ENCODE results near the gene EVA1A. TPM values are rescaled to one million over a fixed set of nuclear protein-coding genes. Genes with fewer than 3 reads are reported as not detected.

The EVA1A gene
- total and polyA plus RNA-seq, 2 experiments from 2014 or later: 126 to 145 TPM

DNA sequence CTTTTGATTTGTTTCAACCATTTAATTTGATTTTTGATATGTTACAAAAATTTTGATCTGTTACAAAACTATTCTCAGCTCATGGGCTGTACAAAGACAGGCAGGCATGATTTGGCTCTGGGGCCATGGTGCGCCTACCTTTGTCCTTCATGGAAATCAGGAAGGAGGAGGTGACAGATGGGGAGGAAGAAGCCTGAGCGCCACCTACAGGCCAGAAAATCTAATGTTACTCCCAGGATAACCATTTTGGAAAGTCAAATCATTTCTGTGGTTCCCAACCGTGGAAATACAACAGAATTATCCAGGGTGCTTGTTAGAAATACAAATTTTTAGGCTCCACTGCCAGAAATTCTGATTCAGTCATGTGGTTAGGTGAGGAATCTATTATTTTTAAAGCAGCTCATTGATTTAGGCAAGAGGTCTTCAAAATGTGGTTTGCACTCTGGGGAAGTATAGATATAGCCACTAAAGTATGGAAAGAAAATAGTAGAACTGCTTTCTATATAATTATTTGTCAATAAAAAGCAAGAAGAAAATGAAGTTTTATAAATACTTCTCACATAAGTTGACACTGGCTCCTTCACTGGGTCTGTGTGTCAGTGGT is 93.9 kb downstream of the EVA1A start:
- in situ Hi-C loops (cut with MboI): loop anchor here (5.0 kb wide), 1 partner anchor 160 kb away; no protein-coding TSS in a partner anchor
- H3K9ac ChIP-seq: no peak overlapping the region
- DNase-seq: peak; percentile 56

DNA sequence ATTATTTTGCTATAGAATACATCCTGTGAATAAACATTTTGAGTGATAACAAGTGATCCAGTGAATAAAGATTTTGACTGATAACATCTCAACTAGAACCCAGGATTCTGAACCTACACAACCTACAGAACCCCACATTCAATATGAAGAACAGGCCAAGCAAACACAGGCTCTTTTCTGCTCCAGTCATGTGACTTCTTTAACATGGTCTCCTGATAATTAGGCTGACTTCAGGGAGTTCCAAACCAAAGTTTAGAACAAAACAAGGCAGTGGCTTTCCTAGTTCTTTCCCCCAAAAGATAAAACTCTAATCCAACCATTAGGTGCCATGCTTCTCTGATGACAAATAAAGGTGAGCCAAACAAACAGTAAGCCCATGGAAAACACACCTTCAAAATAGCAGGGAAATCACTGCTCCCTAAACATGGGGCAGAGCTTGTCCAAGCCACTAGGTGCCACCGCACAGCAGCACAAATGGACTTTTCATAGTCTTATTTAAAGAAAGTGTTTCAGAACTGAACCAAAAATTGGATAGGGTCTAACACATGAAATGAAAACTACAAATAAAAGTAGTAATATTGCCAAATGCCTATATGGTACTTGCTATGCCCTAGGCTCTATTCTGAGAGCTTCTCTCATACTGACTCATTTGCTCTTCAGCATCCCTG is 95.3 kb downstream of the EVA1A start:
- Histone ChIP-seq H3K27ac (no peak overlapping the region), H3K27me3 (replicated peaks; ENCODE audit: insufficient read depth) (no peaks in the 10 kb centered on the region), H3K4me2 (ENCODE audit: unreplicated experiment) (no peak overlapping the region), H3K9me3 (ENCODE audit: low read depth) (no peaks in the 10 kb centered on the region), H3K79me2 (ENCODE audit: insufficient read depth) (no peaks in the 10 kb centered on the region), H3K9me2 (ENCODE audit: insufficient read depth) (no peaks in the 10 kb centered on the region), H4K20me1 (ENCODE audit: insufficient read depth) (no peaks in the 10 kb centered on the region), H3F3A (ENCODE audit: insufficient read depth) (0 out of 2 replicates have a peak, but pooled peaks cover 6% of the 10 kb centered on the region), H3K4me1 (ENCODE audit: insufficient read depth) (peaks cover 5% of the 10 kb centered on the region; the same call in 1 of the 2 replicates), H3K9ac (no peak overlapping the region), H3K4me3 (no peak overlapping the region), H3K36me3 (ENCODE audit: low read depth) (no peaks in the 10 kb centered on the region), H2AFZ (no peak overlapping the region)
- TF ChIP-seq EZH2phosphoT487 (IDR thresholded peaks at IDR 0.05; ENCODE audit: insufficient read depth, low read depth) (no peak), EZH2 (IDR thresholded peaks at IDR 0.05; ENCODE audit: insufficient read depth, poor library complexity, severe bottlenecking) (no peak)
- in situ Hi-C loops (cut with MboI): loop anchor here (5.0 kb wide), 1 partner anchor 162 kb away; no protein-coding TSS in a partner anchor
- peak; percentile 58 for DNase-seq
- 95% methylated on average over 1 of the region's 1 CpG for WGBS, 2 experiments (ENCODE audit: low coverage in 1 of 2, low lambda C conversion rate in 2 of 2, missing lambda C conversion rate in 2 of 2)

More for the DNA sequence above, 93.9 kb downstream of the EVA1A start:
- Histone ChIP-seq H3K27me3 (replicated peaks; ENCODE audit: insufficient read depth) (no peaks in the 10 kb centered on the region), H3K4me3 (no peak overlapping the region), H4K20me1 (ENCODE audit: insufficient read depth) (no peaks in the 10 kb centered on the region), H3K27ac (no peak overlapping the region), H3K9me3 (ENCODE audit: low read depth) (no peaks in the 10 kb centered on the region), H3K4me1 (ENCODE audit: insufficient read depth) (peaks cover 5% of the 10 kb centered on the region; the same call in 1 of the 2 replicates), H3K79me2 (ENCODE audit: insufficient read depth) (no peaks in the 10 kb centered on the region), H3K36me3 (ENCODE audit: low read depth) (no peaks in the 10 kb centered on the region), H2AFZ (no peak overlapping the region), H3K4me2 (ENCODE audit: unreplicated experiment) (no peak overlapping the region), H3K9me2 (ENCODE audit: insufficient read depth) (no peaks in the 10 kb centered on the region), H3F3A (ENCODE audit: insufficient read depth) (0 out of 2 replicates have a peak, but pooled peaks cover 6% of the 10 kb centered on the region)
- TF ChIP-seq EZH2 (IDR thresholded peaks at IDR 0.05; ENCODE audit: insufficient read depth, poor library complexity, severe bottlenecking) (no peak), EZH2phosphoT487 (IDR thresholded peaks at IDR 0.05; ENCODE audit: insufficient read depth, low read depth) (no peak)
- 55 to 60% methylated on average over 3 of the region's 3 CpGs for WGBS, 2 experiments (ENCODE audit: low coverage in 1 of 2, low lambda C conversion rate in 2 of 2, missing lambda C conversion rate in 2 of 2)

- H3K9ac ChIP-seq: no peak overlapping the region
- DNase-seq: peak; percentile 58
- H3K9me2 ChIP-seq (ENCODE audit: insufficient read depth): no peaks in the 10 kb centered on the region
- H3K4me1 ChIP-seq (ENCODE audit: insufficient read depth): peaks cover 12% of the 10 kb centered on the region; the same call in 1 of the 2 replicates
- H3K36me3 ChIP-seq (ENCODE audit: low read depth): no peaks in the 10 kb centered on the region
- H3F3A ChIP-seq (ENCODE audit: insufficient read depth): 0 out of 2 replicates have a peak, but pooled peaks cover 6% of the 10 kb centered on the region
- no peak overlapping the region for H3K4me3 ChIP-seq
- in situ Hi-C loops (cut with MboI): no loop called here
- H4K20me1 ChIP-seq (ENCODE audit: insufficient read depth): no peaks in the 10 kb centered on the region
- H3K27ac ChIP-seq: no peak overlapping the region
- H3K4me2 ChIP-seq (ENCODE audit: unreplicated experiment): no peak overlapping the region
- H3K9me3 ChIP-seq (ENCODE audit: low read depth): no peaks in the 10 kb centered on the region
- WGBS, 2 experiments (ENCODE audit: low coverage in 1 of 2, low lambda C conversion rate in 2 of 2, missing lambda C conversion rate in 2 of 2): 15 to 18% methylated on average over 4 of the region's 4 CpGs
- H2AFZ ChIP-seq: no peak overlapping the region
- no peaks in the 10 kb centered on the region for H3K27me3 ChIP-seq (replicated peaks; ENCODE audit: insufficient read depth)
- H3K79me2 ChIP-seq (ENCODE audit: insufficient read depth): no peaks in the 10 kb centered on the region
- no peak for TF ChIP-seq EZH2phosphoT487 (IDR thresholded peaks at IDR 0.05; ENCODE audit: insufficient read depth, low read depth)
- no peak for TF ChIP-seq EZH2 (IDR thresholded peaks at IDR 0.05; ENCODE audit: insufficient read depth, poor library complexity, severe bottlenecking)
These were observed 96.3 kb downstream of the EVA1A start for GRCh38 chr2:75464348-75464946.

- no peak for DNase-seq
- H3K27me3 ChIP-seq (replicated peaks; ENCODE audit: insufficient read depth): no peaks in the 10 kb centered on the region
- H3K9me2 ChIP-seq (ENCODE audit: insufficient read depth): no peaks in the 10 kb centered on the region
- H3K4me1 ChIP-seq (ENCODE audit: insufficient read depth): peaks cover 12% of the 10 kb centered on the region; the same call in 1 of the 2 replicates
- H2AFZ ChIP-seq: no peak overlapping the region
- 46 to 48% methylated on average over 4 of the region's 4 CpGs for WGBS, 2 experiments (ENCODE audit: low coverage in 1 of 2, low lambda C conversion rate in 2 of 2, missing lambda C conversion rate in 2 of 2)
- H3F3A ChIP-seq (ENCODE audit: insufficient read depth): 0 out of 2 replicates have a peak, but pooled peaks cover 6% of the 10 kb centered on the region
- H3K79me2 ChIP-seq (ENCODE audit: insufficient read depth): no peaks in the 10 kb centered on the region
- TF ChIP-seq EZH2 (IDR thresholded peaks at IDR 0.05; ENCODE audit: insufficient read depth, poor library complexity, severe bottlenecking) (no peak), EZH2phosphoT487 (IDR thresholded peaks at IDR 0.05; ENCODE audit: insufficient read depth, low read depth) (no peak)
- no peak overlapping the region for H3K9ac ChIP-seq
- H3K4me2 ChIP-seq (ENCODE audit: unreplicated experiment): no peak overlapping the region
- H3K9me3 ChIP-seq (ENCODE audit: low read depth): no peaks in the 10 kb centered on the region
- no peak overlapping the region for H3K27ac ChIP-seq
- H3K4me3 ChIP-seq: no peak overlapping the region
- H3K36me3 ChIP-seq (ENCODE audit: low read depth): no peaks in the 10 kb centered on the region
- in situ Hi-C loops (cut with MboI): no loop called here
- H4K20me1 ChIP-seq (ENCODE audit: insufficient read depth): no peaks in the 10 kb centered on the region
These were observed 98.0 kb downstream of the EVA1A start for GRCh38 chr2:75462721-75463120.

All from GM23248 (cell line).